Hepatocyte (in vitro differentiated cells): ENCODE measurements around the gene TEX44. TPM values are rescaled to one million over a fixed set of nuclear protein-coding genes. Genes with fewer than 3 reads are reported as not detected.

Source experiments
- DNase-seq: peaks from one replicate; pipeline ENCODE4 v3.0.0-alpha.2; 2016; ENCODE audit warnings: low spot score
- H2AFZ ChIP-seq: fragments of 200-600 bp; sonication (generic); 2 replicates; pipeline ENCODE4 v1.6.0; 2016; ENCODE audit warnings: antibody characterized with exemption, mild to moderate bottlenecking
- H3K27ac ChIP-seq: fragments of 200-600 bp; sonication (generic); 2 replicates; pipeline ENCODE4 v1.5.1; 2016; ENCODE audit warnings: mild to moderate bottlenecking
- H3K27me3 ChIP-seq: fragments of 200-600 bp; sonication (generic); 2 replicates; pipeline ENCODE4 v1.6.1; 2016
- H3K36me3 ChIP-seq: fragments of 200-600 bp; sonication (generic); replicated peaks from 2 replicates; pipeline ENCODE4 v1.5.1; 2016; ENCODE audit warnings: low read depth; ENCODE audit not compliant: insufficient read depth
- H3K4me1 ChIP-seq: fragments of 200-600 bp; sonication (generic); 2 replicates; pipeline ENCODE4 v1.5.1; 2016; ENCODE audit warnings: mild to moderate bottlenecking, moderate library complexity; ENCODE audit not compliant: insufficient read depth
- H3K4me2 ChIP-seq: fragments of 200-600 bp; sonication (generic); 2 replicates; pipeline ENCODE4 v1.6.0; 2016
- H3K4me3 ChIP-seq: fragments of 200-600 bp; sonication (generic); 2 replicates; pipeline ENCODE4 v1.5.1; 2016; ENCODE audit warnings: mild to moderate bottlenecking
- H3K79me2 ChIP-seq: fragments of 200-600 bp; sonication (generic); 2 replicates; pipeline ENCODE4 v1.6.0; 2017; ENCODE audit warnings: mild to moderate bottlenecking
- H3K9me2 ChIP-seq: fragments of 200-600 bp; sonication (generic); replicated peaks from 2 replicates; pipeline ENCODE4 v1.6.0; 2017; ENCODE audit warnings: mild to moderate bottlenecking; ENCODE audit not compliant: insufficient read depth
- H3K9me3 ChIP-seq: fragments of 200-600 bp; sonication (generic); 2 replicates; pipeline ENCODE4 v1.5.1; 2016; ENCODE audit warnings: low read depth, mild to moderate bottlenecking
- H4K20me1 ChIP-seq: fragments of 200-600 bp; sonication (generic); 2 replicates; pipeline ENCODE4 v1.6.0; 2016; ENCODE audit warnings: mild to moderate bottlenecking; ENCODE audit not compliant: insufficient read depth, poor library complexity, severe bottlenecking
- EZH2 ChIP-seq: fragments of 200-600 bp; sonication (generic); IDR thresholded peaks from 2 replicates; pipeline ENCODE4 v1.6.1; 2016; ENCODE audit warnings: antibody characterized with exemption, mild to moderate bottlenecking, borderline replicate concordance
- EZH2phosphoT487 ChIP-seq: fragments of 200-600 bp; sonication (generic); IDR thresholded peaks from one replicate; pipeline ENCODE4 v1.6.1; 2018; ENCODE audit warnings: antibody characterized with exemption, mild to moderate bottlenecking, low read depth, moderate library complexity; ENCODE audit not compliant: unreplicated experiment, severe bottlenecking
- whole genome bisulfite sequencing: methylation state at CpG from one replicate; pipeline ENCODE4 v1.1.6; 2016; ENCODE audit warnings: low lambda C conversion rate; ENCODE audit errors: missing lambda C conversion rate; 5-methylcytosine and 5-hydroxymethylcytosine counted together
- polyA plus RNA-seq: library from polyadenylated mRNA; unstranded; fragments of >200 nt; fragmentation: Nextera tagmentation; extraction: Ambion mirVana; gene quantifications from 2 replicates; pipeline ENCODE4 v1.2.1, GENCODE V29; 2016
- total RNA-seq: library from RNA; depleted of rRNA; stranded (reverse); fragments of >200 nt; gene quantifications from 2 replicates; pipeline ENCODE4 v1.2.3, GENCODE V29; 2014
- TF ChIP-seq, protein P1 (sequence below): fragments of 200-600 bp; sonication (generic); IDR thresholded peaks from 2 replicates; pipeline ENCODE4 v1.5.1; 2016; ENCODE audit warnings: antibody characterized with exemption, mild to moderate bottlenecking; ENCODE audit not compliant: poor library complexity

TEX44 gene
- total and polyA plus RNA-seq, 2 experiments from 2014 or later, result not detected

DNA sequence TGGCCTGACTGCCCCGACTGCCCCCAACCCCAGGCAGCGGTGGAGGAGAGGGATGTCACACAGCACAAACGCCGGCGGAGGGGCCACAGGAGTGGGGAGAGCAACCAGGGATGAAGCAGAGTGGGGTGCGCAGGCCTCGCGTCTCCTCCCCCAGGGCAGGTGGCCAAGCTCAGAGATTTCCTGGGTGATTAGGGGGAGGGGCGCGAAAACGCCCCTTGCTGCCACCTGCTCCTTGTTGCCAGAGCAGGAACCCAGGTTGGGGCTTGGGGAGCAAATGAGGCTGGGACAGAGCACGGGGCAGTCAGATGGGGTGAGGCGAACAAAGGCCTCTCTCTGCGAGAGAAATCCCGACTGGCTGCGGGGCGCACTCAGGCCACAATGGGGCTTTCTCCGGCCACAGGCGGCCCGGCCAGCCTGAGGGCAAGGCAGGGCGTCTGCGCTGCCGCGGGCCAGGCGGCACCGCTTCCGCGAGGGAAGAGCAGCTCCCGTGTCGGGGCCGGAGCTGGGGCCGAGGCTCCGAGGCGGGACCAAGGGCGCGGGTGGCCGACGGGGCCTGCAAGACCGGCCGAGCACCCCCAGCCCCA, 11.5 kb downstream of the TEX44 start:
- 35% methylated on average over 23 of the region's 40 CpGs for WGBS
- peak overlapping the region; percentile 86 for H3K4me2 ChIP-seq
- no peaks in the 10 kb centered on the region for H4K20me1 ChIP-seq
- peak overlapping the region; percentile 37 for H3K4me3 ChIP-seq
- no peaks in the 10 kb centered on the region for H3K9me3 ChIP-seq
- no peaks in the 10 kb centered on the region for H3K36me3 ChIP-seq
- H3K79me2 ChIP-seq, result peaks cover 8% of the 10 kb centered on the region
- peak overlapping the region; percentile 38 for H2AFZ ChIP-seq
- peaks cover 21% of the 10 kb centered on the region for H3K4me1 ChIP-seq
- no peak for DNase-seq
- H3K27me3 ChIP-seq, result no peaks in the 10 kb centered on the region
- TF ChIP-seq EZH2phosphoT487, result no peak
- no peak for TF ChIP-seq EZH2
- TF ChIP-seq, protein P1, sequence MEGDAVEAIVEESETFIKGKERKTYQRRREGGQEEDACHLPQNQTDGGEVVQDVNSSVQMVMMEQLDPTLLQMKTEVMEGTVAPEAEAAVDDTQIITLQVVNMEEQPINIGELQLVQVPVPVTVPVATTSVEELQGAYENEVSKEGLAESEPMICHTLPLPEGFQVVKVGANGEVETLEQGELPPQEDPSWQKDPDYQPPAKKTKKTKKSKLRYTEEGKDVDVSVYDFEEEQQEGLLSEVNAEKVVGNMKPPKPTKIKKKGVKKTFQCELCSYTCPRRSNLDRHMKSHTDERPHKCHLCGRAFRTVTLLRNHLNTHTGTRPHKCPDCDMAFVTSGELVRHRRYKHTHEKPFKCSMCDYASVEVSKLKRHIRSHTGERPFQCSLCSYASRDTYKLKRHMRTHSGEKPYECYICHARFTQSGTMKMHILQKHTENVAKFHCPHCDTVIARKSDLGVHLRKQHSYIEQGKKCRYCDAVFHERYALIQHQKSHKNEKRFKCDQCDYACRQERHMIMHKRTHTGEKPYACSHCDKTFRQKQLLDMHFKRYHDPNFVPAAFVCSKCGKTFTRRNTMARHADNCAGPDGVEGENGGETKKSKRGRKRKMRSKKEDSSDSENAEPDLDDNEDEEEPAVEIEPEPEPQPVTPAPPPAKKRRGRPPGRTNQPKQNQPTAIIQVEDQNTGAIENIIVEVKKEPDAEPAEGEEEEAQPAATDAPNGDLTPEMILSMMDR, result no peak
- H3K9me2 ChIP-seq, result no peaks in the 10 kb centered on the region
- peak overlapping the region; percentile 100 for H3K27ac ChIP-seq

- peak overlapping the region; percentile 100 for H3K27ac ChIP-seq
- 25% methylated on average over 44 of the region's 54 CpGs for WGBS
- peaks cover 8% of the 10 kb centered on the region for H3K79me2 ChIP-seq
- H4K20me1 ChIP-seq, result no peaks in the 10 kb centered on the region
- H3K27me3 ChIP-seq, result no peaks in the 10 kb centered on the region
- H3K4me3 ChIP-seq, result no peak overlapping the region
- H2AFZ ChIP-seq, result no peak overlapping the region
- TF ChIP-seq, protein P1, result peak; percentile 9
- TF ChIP-seq EZH2phosphoT487, result no peak
- H3K36me3 ChIP-seq, result no peaks in the 10 kb centered on the region
- H3K4me2 ChIP-seq, result peak overlapping the region; percentile 86
- peak; percentile 99 for DNase-seq
- peaks cover 21% of the 10 kb centered on the region for H3K4me1 ChIP-seq
- H3K9me2 ChIP-seq, result no peaks in the 10 kb centered on the region
- H3K9me3 ChIP-seq, result no peaks in the 10 kb centered on the region
Observed at GRCh38 chr2:231604685-231605606, 12.3 kb downstream of the TEX44 start.

GRCh38 chr2:231605607-231606091, 13.0 kb downstream of the TEX44 start:
- no peaks in the 10 kb centered on the region for H3K36me3 ChIP-seq
- no peaks in the 10 kb centered on the region for H3K9me2 ChIP-seq
- H4K20me1 ChIP-seq, result no peaks in the 10 kb centered on the region
- no peak for DNase-seq
- peak overlapping the region; percentile 100 for H3K27ac ChIP-seq
- H3K79me2 ChIP-seq, result peaks cover 8% of the 10 kb centered on the region
- no peak overlapping the region for H3K4me3 ChIP-seq
- peak overlapping the region; percentile 86 for H3K4me2 ChIP-seq
- H2AFZ ChIP-seq, result no peak overlapping the region
- TF ChIP-seq, protein P1, result no peak
- no peak for TF ChIP-seq EZH2
- no peak for TF ChIP-seq EZH2phosphoT487
- H3K27me3 ChIP-seq, result no peaks in the 10 kb centered on the region
- H3K4me1 ChIP-seq, result peaks cover 21% of the 10 kb centered on the region
- H3K9me3 ChIP-seq, result no peaks in the 10 kb centered on the region
- 91% methylated on average over 7 of the region's 7 CpGs for WGBS
